Cardiac muscle cell (in vitro differentiated cells and primary cell): Measurements from ENCODE around the gene SUMO1. TPM values are rescaled to one million over a fixed set of nuclear protein-coding genes. Genes with fewer than 3 reads are reported as not detected.
"Not testable (repeated sequence)": the region's sequence is repeated elsewhere in the genome, so short reads cannot be mapped to it uniquely, and the experiment has no call there.

ENCODE experiments used
- DNase-seq, 2 donors: peaks; one replicate each; pipeline versions ENCODE4 v3.0.0 to v3.0.0-alpha.2; 2010 to 2017; ENCODE audit warnings: low read depth in 1 of 2, low spot score in 1 of 2
- H3K27ac ChIP-seq: fragments of 200-600 bp; sonication (generic); 2 replicates; pipeline ENCODE4 v1.5.1; 2016
- H3K27me3 ChIP-seq: fragments of 200-600 bp; sonication (generic); 2 replicates; pipeline ENCODE4 v1.6.0; 2016; ENCODE audit warnings: control low read depth
- H3K36me3 ChIP-seq: fragments of 200-600 bp; sonication (generic); 2 replicates; pipeline ENCODE4 v1.5.1; 2016; ENCODE audit warnings: control low read depth
- H3K4me1 ChIP-seq: fragments of 200-600 bp; sonication (generic); 2 replicates; pipeline ENCODE4 v1.8.1; 2017; ENCODE audit warnings: low read depth, mild to moderate bottlenecking, mixed run types
- H3K4me3 ChIP-seq: fragments of 200-600 bp; sonication (generic); 2 replicates; pipeline ENCODE4 v1.5.1; 2016; ENCODE audit warnings: mild to moderate bottlenecking
- H3K9me3 ChIP-seq: fragments of 200-600 bp; sonication (generic); 2 replicates; pipeline ENCODE4 v1.5.1; 2017; ENCODE audit warnings: low read depth, mild to moderate bottlenecking, control low read depth
- CTCF ChIP-seq: IDR thresholded peaks from 2 replicates; pipeline ENCODE4 v1.5.1; 2012; ENCODE audit warnings: low read depth, mild to moderate bottlenecking, low read length
- polyA plus RNA-seq: library from polyadenylated mRNA; unstranded; fragments of >200 nt; fragmentation: Nextera tagmentation; extraction: Ambion mirVana; gene quantifications from 2 replicates; pipeline ENCODE4 v1.2.1, GENCODE V29; 2016
- total RNA-seq: library from RNA; depleted of rRNA; stranded (reverse); fragments of >200 nt; gene quantifications from 2 replicates; pipeline ENCODE4 v1.2.3, GENCODE V29; 2016

The SUMO1 gene
- total RNA-seq (80.9 and 94.6 TPM in 2 replicates), polyA plus RNA-seq (202 and 217 TPM in 2 replicates)

GRCh38 chr2:202238234-202239197, at the start of gene SUMO1:
Gene SUMO1, minus strand, starts transcription at chr2:202238597. Its CDS starts 146 bp downstream, at chr2:202238451.
- Histone ChIP-seq H3K27me3 (no peaks in the 10 kb centered on the region), H3K9me3 (no peaks in the 10 kb centered on the region), H3K4me3 (peak within 1 kb of the TSS; percentile 98), H3K4me1 (peaks cover 5% of the 10 kb centered on the region), H3K36me3 (no peaks in the 10 kb centered on the region), H3K27ac (peak within 1 kb of the TSS; percentile 93)
- no peak for TF ChIP-seq CTCF
- DNase-seq: peak; percentile 89 to 94

GRCh38 chr2:202286595-202286994, 48.2 kb upstream of the SUMO1 start:
- Histone ChIP-seq H3K27me3 (no peaks in the 10 kb centered on the region), H3K4me1 (no peaks in the 10 kb centered on the region), H3K27ac (no peak overlapping the region), H3K9me3 (no peaks in the 10 kb centered on the region), H3K36me3 (peaks cover 69% of the 10 kb centered on the region), H3K4me3 (no peak overlapping the region)
- no peak for TF ChIP-seq CTCF
- DNase-seq: no peak

- DNase-seq: peak; percentile 51 to 84
- Histone ChIP-seq H3K9me3 (no peaks in the 10 kb centered on the region), H3K4me3 (no peak overlapping the region), H3K4me1 (no peaks in the 10 kb centered on the region), H3K36me3 (peaks cover 56% of the 10 kb centered on the region), H3K27me3 (no peaks in the 10 kb centered on the region), H3K27ac (no peak overlapping the region)
- TF ChIP-seq CTCF: peak; percentile 74
Observed at GRCh38 chr2:202278944-202279343, 40.5 kb upstream of the SUMO1 start.

GRCh38 chr2:202278036-202278760, 39.8 kb upstream of the SUMO1 start:
- Histone ChIP-seq H3K27me3 (no peaks in the 10 kb centered on the region), H3K9me3 (no peaks in the 10 kb centered on the region), H3K27ac (no peak overlapping the region), H3K4me1 (no peaks in the 10 kb centered on the region), H3K4me3 (no peak overlapping the region), H3K36me3 (peaks cover 49% of the 10 kb centered on the region)
- peak in 1 of 2 donors; percentile 65 for DNase-seq
- no peak for TF ChIP-seq CTCF

GRCh38 chr2:202276078-202276720, 37.8 kb upstream of the SUMO1 start:
- not testable (repeated sequence) for H3K27me3 ChIP-seq, H3K9me3 ChIP-seq, H3K4me1 ChIP-seq, H3K4me3 ChIP-seq, H3K27ac ChIP-seq, DNase-seq
- peaks cover 32% of the 10 kb centered on the region for H3K36me3 ChIP-seq
